AG04449 (cell line): Measurements from ENCODE around the gene NAB1.

ENCODE experiments used
- CTCF ChIA-PET: fragments of 350-600 bp; formaldehyde crosslinking; extraction: SDS; loops from one replicate; lab custom pipeline; 2021; ENCODE audit warnings: antibody characterized with exemption; lab: Yijun Ruan, JAX
- POLR2A ChIA-PET: fragments of 400-600, 350-600 bp; formaldehyde crosslinking; extraction: SDS; loops from one replicate; lab custom pipeline; 2020; ENCODE audit warnings: antibody characterized with exemption, inconsistent platforms; lab: Yijun Ruan, JAX
- DNase-seq: peaks from one replicate; pipeline ENCODE4 v3.0.0-alpha.2; 2010; ENCODE audit warnings: low read depth, low spot score
- H3K4me3 ChIP-seq: 2 replicates; pipeline ENCODE4 v1.5.1; 2011; ENCODE audit warnings: low read depth, mild to moderate bottlenecking, control low read depth, low read length
- CTCF ChIP-seq: IDR thresholded peaks from one replicate; pipeline ENCODE4 v1.5.1; 2011; ENCODE audit warnings: mild to moderate bottlenecking, moderate library complexity, low read length, control low read depth, inconsistent platforms; ENCODE audit not compliant: insufficient read depth; ENCODE audit errors: missing control alignments

NAB1 gene

GRCh38 chr2:190663839-190664238 lies 15.0 kb downstream of the NAB1 start:
- H3K4me3 ChIP-seq, result no peak overlapping the region
- TF ChIP-seq CTCF, result no peak
- no peak for DNase-seq
- CTCF ChIA-PET, result interaction anchor here (1.0 to 1.7 kb wide), 2 partner anchors 13 to 16 kb away, joined by 3 to 5 read pairs; no protein-coding TSS in a partner anchor
- POLR2A ChIA-PET, result no interaction called here

- no peak for DNase-seq
- ChIA-PET CTCF (interaction anchor here (1.0 to 1.7 kb wide), 2 partner anchors 14 to 15 kb away, joined by 3 to 5 read pairs; no protein-coding TSS in a partner anchor), POLR2A (no interaction called here)
- no peak for TF ChIP-seq CTCF
- H3K4me3 ChIP-seq, result no peak overlapping the region
These were observed 15.4 kb downstream of the NAB1 start for GRCh38 chr2:190664240-190664639.

GRCh38 chr2:190666895-190667294 lies 18.0 kb downstream of the NAB1 start:
- no peak for TF ChIP-seq CTCF
- no peak overlapping the region for H3K4me3 ChIP-seq
- no peak for DNase-seq
- ChIA-PET POLR2A (no interaction called here), CTCF (interaction anchor here (1.0 to 1.5 kb wide), 2 partner anchors 10 to 13 kb away, joined by 3 read pairs; no protein-coding TSS in a partner anchor)

GRCh38 chr2:190668892-190669291 lies 20.0 kb downstream of the NAB1 start:
- POLR2A ChIA-PET, result no interaction called here
- no peak overlapping the region for H3K4me3 ChIP-seq
- no peak for DNase-seq
- no peak for TF ChIP-seq CTCF
- CTCF ChIA-PET, result no interaction called here

- TF ChIP-seq CTCF, result no peak
- ChIA-PET CTCF (no interaction called here), POLR2A (no interaction called here)
- DNase-seq, result no peak
- H3K4me3 ChIP-seq, result no peak overlapping the region
These were observed 21.5 kb downstream of the NAB1 start for GRCh38 chr2:190670182-190670946.

GRCh38 chr2:190674966-190675650 lies 26.2 kb downstream of the NAB1 start:
- ChIA-PET CTCF (no interaction called here), POLR2A (no interaction called here)
- H3K4me3 ChIP-seq, result no peak overlapping the region
- no peak for TF ChIP-seq CTCF
- DNase-seq, result no peak
